HepG2 (cell line): ENCODE measurements around the gene PLXDC2. TPM values are rescaled to one million over a fixed set of nuclear protein-coding genes. Genes with fewer than 3 reads are reported as not detected.

Experiments
- ATAC-seq: fragments of 200-7000 bp; cut with Tn5 transposase; 3 replicates; pipeline ENCODE4 v1.9.1; 2020; ENCODE audit warnings: mild to moderate bottlenecking, moderate library complexity
- BruUV-seq: library from RNA; stranded (reverse); fragments of 400-500 nt; replicated peaks from 2 replicates; lab custom pipeline; 2021; lab: Mats Ljungman, UMichigan
- CTCF ChIA-PET: fragments of 300-600 bp; formaldehyde crosslinking; extraction: SDS; loops from one replicate; lab custom pipeline; 2021; ENCODE audit warnings: low total read pairs, inconsistent platforms, low intra/inter-chr PET ratio; lab: Yijun Ruan, JAX
- POLR2A ChIA-PET: fragments of 350-600 bp; sonication (Branson Sonifier 250); formaldehyde crosslinking; loops from one replicate; lab custom pipeline; 2020; ENCODE audit warnings: antibody characterized with exemption, inconsistent platforms; lab: Yijun Ruan, JAX
- DNase-seq: peaks from one replicate; pipeline ENCODE4 v3.0.0-alpha.2; 2015; ENCODE audit warnings: low spot score
- FAIRE-seq: peaks from 3 replicates; lab custom pipeline; 2011; peaks lifted over from hg19 to GRCh38; lab: Jason Lieb, UNC
- H2AFZ ChIP-seq: one replicate; pipeline ENCODE4 v1.6.1; 2011; ENCODE audit warnings: low read length, inconsistent platforms
- H3K27ac ChIP-seq: fragments of 300-600 bp; 3 replicates; pipeline ENCODE4 v1.8.0; 2011; ENCODE audit warnings: mixed run types, mild to moderate bottlenecking, mixed read lengths, low read length, inconsistent platforms; ENCODE audit not compliant: insufficient read depth; ENCODE audit errors: extremely low read length
- H3K27me3 ChIP-seq, 2 experiments: fragments of 200-600 bp in 1 of 2; 2 replicates in 1 of 2; 3 replicates in 1 of 2; pipeline versions ENCODE4 v1.6.0 to v1.8.0; 2011; ENCODE audit warnings: low read length in 2 of 2, mild to moderate bottlenecking in 2 of 2, moderate library complexity in 2 of 2, inconsistent platforms in 1 of 2; ENCODE audit not compliant: insufficient read depth in 2 of 2, control insufficient read depth in 1 of 2
- H3K36me3 ChIP-seq, 2 experiments: fragments of 200-600 bp in 1 of 2; replicated peaks in 1 of 2; 2 replicates in 1 of 2; 3 replicates in 1 of 2; pipeline versions ENCODE4 v1.5.1 to v1.8.0; 2011; ENCODE audit warnings: low read length in 2 of 2, inconsistent platforms in 1 of 2; ENCODE audit not compliant: insufficient read depth in 2 of 2, control insufficient read depth in 1 of 2
- H3K4me1 ChIP-seq: 2 replicates; pipeline ENCODE4 v1.5.1; 2012; ENCODE audit warnings: low read length, inconsistent platforms; ENCODE audit not compliant: insufficient read depth
- H3K4me2 ChIP-seq: 2 replicates; pipeline ENCODE4 v1.6.0; 2011; ENCODE audit warnings: low read depth, low read length, inconsistent platforms
- H3K4me3 ChIP-seq, 3 experiments: fragments of 200-600 bp in 1 of 3; sonication (generic), shearing (Covaris generic) in 1 of 3; replicated peaks in 1 of 3; 2 replicates each; pipeline ENCODE4 v1.5.1; 2011 to 2016; ENCODE audit warnings: low read length in 3 of 3, inconsistent platforms in 2 of 3, low read depth in 2 of 3, mild to moderate bottlenecking in 2 of 3, control low read depth in 1 of 3, mixed read lengths in 1 of 3; ENCODE audit not compliant: insufficient read depth in 1 of 3
- H3K79me2 ChIP-seq: one replicate; pipeline ENCODE4 v1.6.1; 2011; ENCODE audit warnings: low read length, inconsistent platforms; ENCODE audit not compliant: insufficient read depth
- H3K9ac ChIP-seq: 2 replicates; pipeline ENCODE4 v1.6.0; 2011; ENCODE audit warnings: mild to moderate bottlenecking, low read depth, low read length, inconsistent platforms; ENCODE audit not compliant: insufficient read depth
- H3K9me3 ChIP-seq: 2 replicates; pipeline ENCODE4 v1.5.1; 2012; ENCODE audit warnings: mild to moderate bottlenecking, low read length
- H4K20me1 ChIP-seq: 2 replicates; pipeline ENCODE4 v1.6.0; 2011; ENCODE audit warnings: inconsistent platforms, mild to moderate bottlenecking, low read length, moderate library complexity; ENCODE audit not compliant: insufficient read depth
- BCL6 ChIP-seq: IDR thresholded peaks from 2 replicates; pipeline ENCODE4 v1.6.1; 2016; ENCODE audit warnings: missing genetic modification reagents, missing compliant biosample characterization
- CEBPG ChIP-seq: IDR thresholded peaks from 2 replicates; pipeline ENCODE4 v1.6.1; 2016
- JUND ChIP-seq: sonication (generic); formaldehyde crosslinking; IDR thresholded peaks from 2 replicates; pipeline ENCODE4 v1.8.0; 2022; ENCODE audit warnings: mild to moderate bottlenecking, missing genetic modification reagents
- KAT7 ChIP-seq: IDR thresholded peaks from 2 replicates; pipeline ENCODE4 v1.6.1; 2018; ENCODE audit warnings: borderline replicate concordance, missing compliant biosample characterization
- TBX3 ChIP-seq: fragments of 450-650 bp; IDR thresholded peaks from 2 replicates; pipeline ENCODE4 v1.6.1; 2017; ENCODE audit warnings: antibody characterized with exemption, mild to moderate bottlenecking, inconsistent platforms, borderline replicate concordance
- XRCC5 ChIP-seq: fragments of 200-400 bp; formaldehyde crosslinking; optimal IDR thresholded peaks from 2 replicates; pipeline ENCODE3; 2017; ENCODE audit warnings: mild to moderate bottlenecking, low read length
- ZFAT ChIP-seq: sonication (generic); formaldehyde crosslinking; conservative IDR thresholded peaks from 2 replicates; pipeline ENCODE4 v1.8.1; 2023; ENCODE audit warnings: missing genetic modification reagents, inconsistent platforms
- ZFP36L1 ChIP-seq: sonication (generic); formaldehyde crosslinking; IDR thresholded peaks from 2 replicates; pipeline ENCODE4 v1.8.0; 2022; ENCODE audit warnings: mild to moderate bottlenecking, missing genetic modification reagents, moderate library complexity
- ZNF446 ChIP-seq: sonication (generic); formaldehyde crosslinking; IDR thresholded peaks from 2 replicates; pipeline ENCODE4 v1.5.0; 2020; ENCODE audit warnings: mild to moderate bottlenecking, missing genetic modification reagents
- ZNF468 ChIP-seq: sonication (generic); formaldehyde crosslinking; IDR thresholded peaks from 2 replicates; pipeline ENCODE4 v1.8.0; 2022; ENCODE audit warnings: mild to moderate bottlenecking, moderate library complexity, missing genetic modification reagents
- ZNF530 ChIP-seq: sonication (generic); formaldehyde crosslinking; IDR thresholded peaks from 2 replicates; pipeline ENCODE4 v1.5.0; 2020; ENCODE audit warnings: low read depth, mild to moderate bottlenecking, missing genetic modification reagents
- ZNF670 ChIP-seq: sonication (generic); formaldehyde crosslinking; IDR thresholded peaks from 2 replicates; pipeline ENCODE4 v1.8.0; 2022; ENCODE audit warnings: mild to moderate bottlenecking, missing genetic modification reagents, borderline replicate concordance
- WGBS: methylation state at CpG from one replicate; pipeline ENCODE4 v1.1.6; 2017; ENCODE audit warnings: low lambda C conversion rate; 5-methylcytosine and 5-hydroxymethylcytosine counted together
- in situ Hi-C: cut with HindIII; loops from 2 replicates; pipeline ENCODE4 v1.10.0; 2017; ENCODE audit warnings: low pct_unique_long_range_greater_than_20kb; ENCODE audit not compliant: extremely low pct_ligation_motif_present
- intact Hi-C: fragments of 100-400 bp; cut with micrococcal nuclease; formaldehyde crosslinking; loops from one replicate; pipeline ENCODE4 v1.10.0; 2022; ENCODE audit not compliant: unreplicated experiment
- polyA plus RNA-seq, 8 experiments: library from polyadenylated mRNA; depleted of rRNA in 3 of 8; stranded (reverse) in 7 of 8; unstranded in 1 of 8; fragments of >200 nt; fragmentation: Illumina TruSeq in 4 of 8; extraction: Trizol in 4 of 8; gene quantifications; 2 replicates each; pipeline versions ENCODE4 v1.2.1 to v1.2.3, GENCODE V29; 2011 to 2016; ENCODE audit warnings: low read depth in 4 of 8, missing spikeins in 1 of 8, mixed read lengths in 1 of 8; ENCODE audit not compliant: insufficient read depth in 1 of 8
- total RNA-seq, 5 experiments: library from RNA; depleted of rRNA; stranded (reverse); fragments of >200 nt; fragmentation: Illumina TruSeq; extraction: Trizol; gene quantifications; 2 replicates each; pipeline ENCODE4 v1.2.3, GENCODE V29; 2016; ENCODE audit warnings: low read depth in 1 of 5
- TF ChIP-seq, protein P1 (sequence below): sonication (generic); formaldehyde crosslinking; IDR thresholded peaks from 2 replicates; pipeline ENCODE4 v1.9.0; 2021; ENCODE audit warnings: missing genetic modification reagents, borderline replicate concordance
- TF ChIP-seq, protein P2 (sequence below): sonication (generic); formaldehyde crosslinking; IDR thresholded peaks from 2 replicates; pipeline ENCODE4 v1.9.0; 2021; ENCODE audit warnings: missing genetic modification reagents, mild to moderate bottlenecking, borderline replicate concordance
- TF ChIP-seq, protein P3 (sequence below): sonication (generic); formaldehyde crosslinking; IDR thresholded peaks from 2 replicates; pipeline ENCODE4 v1.8.1; 2023; ENCODE audit warnings: mild to moderate bottlenecking, missing genetic modification reagents, borderline replicate concordance

PLXDC2 gene
- total and polyA plus RNA-seq, 2 of the 13 experiments (the other 11 are each of a cell fraction or from before 2014, with no cell fraction given), result 2.1 to 2.4 TPM

DNA sequence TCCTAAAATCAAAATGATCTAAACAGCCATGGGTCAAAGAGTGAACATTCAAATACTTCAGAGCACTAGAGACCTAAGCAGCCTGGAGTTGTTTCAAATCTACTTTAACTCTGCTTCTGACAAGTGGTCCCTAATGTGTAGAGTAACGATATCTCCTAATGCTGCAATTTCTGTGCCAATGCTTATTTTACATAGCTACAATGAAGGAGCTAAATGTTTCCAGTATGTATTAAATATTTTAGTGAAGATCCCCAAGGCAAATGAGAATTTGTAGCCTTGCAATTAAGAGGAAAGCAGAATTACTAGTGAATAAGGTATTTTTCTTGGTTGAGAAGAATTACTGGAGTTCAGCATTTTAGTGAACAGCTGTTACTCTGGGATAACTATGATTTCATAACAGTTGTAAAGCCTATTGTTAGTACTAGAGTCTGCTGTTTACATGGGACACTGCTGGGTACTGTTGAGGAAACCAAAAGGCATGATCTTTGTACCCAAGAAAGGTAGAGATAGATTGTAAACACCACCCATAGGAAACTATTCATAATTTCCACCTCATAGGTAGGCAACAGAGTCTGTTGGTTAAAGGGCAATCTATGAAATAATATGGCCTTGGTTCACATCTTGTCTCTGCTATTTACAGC lies 271.9 kb downstream of the PLXDC2 start (continued):
- peak; percentile 93 for TF ChIP-seq BCL6
- TF ChIP-seq ZNF670 (CRISPR knock-in tag), result no peak
- TF ChIP-seq ZFAT (CRISPR knock-in tag), result no peak

DNA sequence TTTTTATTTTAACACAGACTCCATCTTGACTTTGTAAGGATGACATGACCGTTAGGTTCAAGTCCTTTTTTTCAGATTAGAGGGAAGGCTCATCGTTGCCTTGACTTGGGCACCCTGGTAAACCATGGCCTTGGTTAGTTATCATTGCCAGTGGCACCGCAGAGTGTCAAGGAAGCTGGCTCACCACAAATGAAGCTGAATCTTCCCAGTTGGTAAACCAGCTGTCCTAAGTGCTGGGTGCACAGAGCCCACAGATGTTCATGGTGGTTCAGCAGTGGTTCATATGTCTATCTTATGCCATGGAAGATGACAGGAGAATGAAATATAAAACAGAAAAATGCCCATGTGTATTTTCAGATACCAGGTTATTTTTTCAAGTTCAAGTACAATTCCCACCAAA lies 273.6 kb downstream of the PLXDC2 start:
- 44% methylated on average over 3 of the region's 3 CpGs for WGBS
- Histone ChIP-seq H3K79me2 (no peaks in the 10 kb centered on the region), H3K4me2 (no peak overlapping the region), H3K9me3 (peaks cover 11% of the 10 kb centered on the region; the same call in 1 of the 2 replicates), H3K27me3 (no peaks in the 10 kb centered on the region), H4K20me1 (no peaks in the 10 kb centered on the region), H2AFZ (no peak overlapping the region), H3K4me1 (peaks cover 22% of the 10 kb centered on the region), H3K4me3 (no peak overlapping the region), H3K36me3 (no peaks in the 10 kb centered on the region), H3K9ac (no peak overlapping the region), H3K27ac (no peak overlapping the region)
- in situ Hi-C loops (no loop called here), intact Hi-C loops (loop anchor here (10.0 kb wide), 1 partner anchor 65 kb away; no protein-coding TSS in a partner anchor)
- no peak for ATAC-seq
- DNase-seq, result no peak
- BruUV-seq, result no TSS peak
- POLR2A ChIA-PET, result no interaction called here
- CTCF ChIA-PET, result no interaction called here
- no peak for FAIRE-seq
- no peak for TF ChIP-seq JUND (CRISPR knock-in tag)
- TF ChIP-seq, protein P1, sequence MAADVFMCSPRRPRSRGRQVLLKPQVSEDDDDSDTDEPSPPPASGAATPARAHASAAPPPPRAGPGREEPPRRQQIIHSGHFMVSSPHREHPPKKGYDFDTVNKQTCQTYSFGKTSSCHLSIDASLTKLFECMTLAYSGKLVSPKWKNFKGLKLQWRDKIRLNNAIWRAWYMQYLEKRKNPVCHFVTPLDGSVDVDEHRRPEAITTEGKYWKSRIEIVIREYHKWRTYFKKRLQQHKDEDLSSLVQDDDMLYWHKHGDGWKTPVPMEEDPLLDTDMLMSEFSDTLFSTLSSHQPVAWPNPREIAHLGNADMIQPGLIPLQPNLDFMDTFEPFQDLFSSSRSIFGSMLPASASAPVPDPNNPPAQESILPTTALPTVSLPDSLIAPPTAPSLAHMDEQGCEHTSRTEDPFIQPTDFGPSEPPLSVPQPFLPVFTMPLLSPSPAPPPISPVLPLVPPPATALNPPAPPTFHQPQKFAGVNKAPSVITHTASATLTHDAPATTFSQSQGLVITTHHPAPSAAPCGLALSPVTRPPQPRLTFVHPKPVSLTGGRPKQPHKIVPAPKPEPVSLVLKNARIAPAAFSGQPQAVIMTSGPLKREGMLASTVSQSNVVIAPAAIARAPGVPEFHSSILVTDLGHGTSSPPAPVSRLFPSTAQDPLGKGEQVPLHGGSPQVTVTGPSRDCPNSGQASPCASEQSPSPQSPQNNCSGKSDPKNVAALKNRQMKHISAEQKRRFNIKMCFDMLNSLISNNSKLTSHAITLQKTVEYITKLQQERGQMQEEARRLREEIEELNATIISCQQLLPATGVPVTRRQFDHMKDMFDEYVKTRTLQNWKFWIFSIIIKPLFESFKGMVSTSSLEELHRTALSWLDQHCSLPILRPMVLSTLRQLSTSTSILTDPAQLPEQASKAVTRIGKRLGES (CRISPR knock-in tag), result no peak
- TF ChIP-seq XRCC5, result no peak
- TF ChIP-seq TBX3, result no peak
- TF ChIP-seq, protein P2, sequence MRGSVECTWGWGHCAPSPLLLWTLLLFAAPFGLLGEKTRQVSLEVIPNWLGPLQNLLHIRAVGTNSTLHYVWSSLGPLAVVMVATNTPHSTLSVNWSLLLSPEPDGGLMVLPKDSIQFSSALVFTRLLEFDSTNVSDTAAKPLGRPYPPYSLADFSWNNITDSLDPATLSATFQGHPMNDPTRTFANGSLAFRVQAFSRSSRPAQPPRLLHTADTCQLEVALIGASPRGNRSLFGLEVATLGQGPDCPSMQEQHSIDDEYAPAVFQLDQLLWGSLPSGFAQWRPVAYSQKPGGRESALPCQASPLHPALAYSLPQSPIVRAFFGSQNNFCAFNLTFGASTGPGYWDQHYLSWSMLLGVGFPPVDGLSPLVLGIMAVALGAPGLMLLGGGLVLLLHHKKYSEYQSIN (CRISPR knock-in tag), result no peak
- TF ChIP-seq ZFP36L1 (CRISPR knock-in tag), result no peak
- no peak for TF ChIP-seq ZNF468 (CRISPR knock-in tag)
- no peak for TF ChIP-seq ZNF530 (CRISPR knock-in tag)
- TF ChIP-seq, protein P3, sequence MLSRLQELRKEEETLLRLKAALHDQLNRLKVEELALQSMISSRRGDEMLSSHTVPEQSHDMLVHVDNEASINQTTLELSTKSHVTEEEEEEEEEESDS (CRISPR knock-in tag), result no peak
- TF ChIP-seq ZNF446, result no peak
- TF ChIP-seq CEBPG, result no peak
- TF ChIP-seq KAT7 (CRISPR knock-in tag), result no peak
